Activated B cell treated with CpG ODN at 0.5 μM for 24 hours (primary cell): ENCODE measurements around the gene KDM4C. TPM values are rescaled to one million over a fixed set of nuclear protein-coding genes. Genes with fewer than 3 reads are reported as not detected.
"Not testable (repeated sequence)": the region's sequence is repeated elsewhere in the genome, so short reads cannot be mapped to it uniquely, and the experiment has no call there.

Experiments
- ATAC-seq: fragments of 200-7000 bp; cut with Tn5 transposase; one replicate; pipeline ENCODE4 v1.10.0; 2021; ENCODE audit warnings: low read depth, mild to moderate bottlenecking, moderate library complexity
- CTCF ChIA-PET: fragments of 350-600 bp; sonication (Branson Sonifier 250); formaldehyde crosslinking; loops from one replicate; lab custom pipeline; 2021; ENCODE audit warnings: antibody characterized with exemption; lab: Charles Lee
- POLR2A ChIA-PET: fragments of 350-600 bp; sonication (Branson Sonifier 250); formaldehyde crosslinking; loops from one replicate; lab custom pipeline; 2021; ENCODE audit warnings: antibody characterized with exemption; lab: Charles Lee
- DNase-seq: peaks from one replicate; pipeline ENCODE4 v3.0.0; 2022
- H3K27ac Mint-ChIP-seq: one replicate; pipeline ENCODE4 v1.8.0; 2020; ENCODE audit warnings: mixed read lengths
- H3K27me3 Mint-ChIP-seq: one replicate; pipeline ENCODE4 v1.8.0; 2021; ENCODE audit warnings: mixed read lengths
- H3K36me3 Mint-ChIP-seq: one replicate; pipeline ENCODE4 v1.8.0; 2021; ENCODE audit warnings: low read depth, mixed read lengths
- H3K4me1 Mint-ChIP-seq: one replicate; pipeline ENCODE4 v1.8.0; 2021; ENCODE audit warnings: mixed read lengths
- H3K4me3 Mint-ChIP-seq: one replicate; pipeline ENCODE4 v1.8.0; 2020; ENCODE audit warnings: mild to moderate bottlenecking, mixed read lengths
- H3K9me3 Mint-ChIP-seq: one replicate; pipeline ENCODE4 v1.8.0; 2020; ENCODE audit warnings: mixed read lengths
- CTCF ChIP-seq: fragments of 200-600 bp; IDR thresholded peaks from one replicate; pipeline ENCODE4 v1.8.0; 2022; ENCODE audit warnings: antibody characterized with exemption, mild to moderate bottlenecking
- intact Hi-C: fragments of 100-400 bp; cut with micrococcal nuclease; formaldehyde crosslinking; loops from one replicate; pipeline ENCODE4 v1.15.1; 2024
- total RNA-seq: library from RNA; stranded (reverse); gene quantifications from 2 replicates; pipeline ENCODE4 v1.2.3, GENCODE V29; 2022

Gene KDM4C
- total RNA-seq, 1 donor from 2014 or later, result 113 TPM

- CTCF ChIA-PET, result no interaction called here
Observed at GRCh38 chr9:6793203-6793602, 35.4 kb downstream of the KDM4C start.

GRCh38 chr9:6794936-6795335, 37.2 kb downstream of the KDM4C start:
- peaks cover 57% of the 10 kb centered on the region for H3K36me3 Mint-ChIP-seq
- peaks cover 2% of the 10 kb centered on the region for H3K9me3 Mint-ChIP-seq
- DNase-seq (no peak), ATAC-seq (no peak)
- no peak overlapping the region for H3K4me3 Mint-ChIP-seq
- no peak overlapping the region for H3K27ac Mint-ChIP-seq
- intact Hi-C loops, result loop anchor here (2.0 to 5.0 kb wide), 2 partner anchors 16 to 33 kb away; no protein-coding TSS in a partner anchor
- TF ChIP-seq CTCF, result no peak
- peaks cover 12% of the 10 kb centered on the region for H3K4me1 Mint-ChIP-seq
- ChIA-PET CTCF (no interaction called here), POLR2A (no interaction called here)
- H3K27me3 Mint-ChIP-seq, result no peaks in the 10 kb centered on the region

More at GRCh38 chr9:6793203-6793602, 35.4 kb downstream of the KDM4C start:
- Mint-ChIP-seq H3K27me3 (no peaks in the 10 kb centered on the region), H3K4me1 (peaks cover 22% of the 10 kb centered on the region), H3K4me3 (no peak overlapping the region), H3K9me3 (peaks cover 2% of the 10 kb centered on the region), H3K27ac (no peak overlapping the region), H3K36me3 (peaks cover 54% of the 10 kb centered on the region)
- POLR2A ChIA-PET, result no interaction called here
- no peak for TF ChIP-seq CTCF
- DNase-seq (no peak), ATAC-seq (no peak)
- intact Hi-C loops, result no loop called here

- ATAC-seq, result no peak
- no peaks in the 10 kb centered on the region for H3K9me3 Mint-ChIP-seq
- no peaks in the 10 kb centered on the region for H3K4me1 Mint-ChIP-seq
- CTCF ChIA-PET, result no interaction called here
- DNase-seq, result no peak
- intact Hi-C loops, result no loop called here
- H3K27me3 Mint-ChIP-seq, result no peaks in the 10 kb centered on the region
- POLR2A ChIA-PET, result no interaction called here
- no peak for TF ChIP-seq CTCF
- H3K36me3 Mint-ChIP-seq, result peaks cover 39% of the 10 kb centered on the region
- no peak overlapping the region for H3K27ac Mint-ChIP-seq
- no peak overlapping the region for H3K4me3 Mint-ChIP-seq
Observed at GRCh38 chr9:6802926-6803325, 45.2 kb downstream of the KDM4C start.

- intact Hi-C loops, result no loop called here
- CTCF ChIA-PET, result no interaction called here
- H3K4me1 Mint-ChIP-seq, result no peaks in the 10 kb centered on the region
- H3K36me3 Mint-ChIP-seq, result peaks cover 46% of the 10 kb centered on the region
- DNase-seq (no peak), ATAC-seq (no peak)
- H3K4me3 Mint-ChIP-seq, result no peak overlapping the region
- H3K27me3 Mint-ChIP-seq, result no peaks in the 10 kb centered on the region
- H3K9me3 Mint-ChIP-seq, result no peaks in the 10 kb centered on the region
- POLR2A ChIA-PET, result interaction anchor here (0.6 to 0.8 kb wide), 2 partner anchors 48 to 49 kb away, joined by 3 to 4 read pairs; partner anchors contain the start of gene KDM4C
- TF ChIP-seq CTCF, result no peak
- no peak overlapping the region for H3K27ac Mint-ChIP-seq
Observed at GRCh38 chr9:6805532-6805931, 47.8 kb downstream of the KDM4C start.

GRCh38 chr9:6806318-6806717, 48.5 kb downstream of the KDM4C start:
- H3K27me3 Mint-ChIP-seq, DNase-seq, POLR2A ChIA-PET, ATAC-seq, H3K9me3 Mint-ChIP-seq, H3K4me1 Mint-ChIP-seq, H3K27ac Mint-ChIP-seq, intact Hi-C loops, H3K4me3 Mint-ChIP-seq, CTCF ChIA-PET: not testable (repeated sequence)
- peaks cover 49% of the 10 kb centered on the region for H3K36me3 Mint-ChIP-seq

GRCh38 chr9:6807669-6808068, 49.9 kb downstream of the KDM4C start:
- intact Hi-C loops, H3K9me3 Mint-ChIP-seq, H3K4me3 Mint-ChIP-seq, H3K27me3 Mint-ChIP-seq, CTCF ChIA-PET, H3K27ac Mint-ChIP-seq, ATAC-seq, POLR2A ChIA-PET, DNase-seq, H3K4me1 Mint-ChIP-seq: not testable (repeated sequence)
- peaks cover 57% of the 10 kb centered on the region for H3K36me3 Mint-ChIP-seq
